CD14-positive monocyte (primary cell): ENCODE data around the gene SCN7A. TPM values are rescaled to one million over a fixed set of nuclear protein-coding genes. Genes with fewer than 3 reads are reported as not detected.

Source experiments
- DNase-seq, 3 donors: peaks; one replicate each; pipeline ENCODE4 v3.0.0-alpha.2; 2011 to 2022
- H2AFZ ChIP-seq: 2 replicates; pipeline ENCODE4 v1.6.0; 2012; ENCODE audit warnings: mild to moderate bottlenecking, low read depth, low read length, inconsistent platforms; ENCODE audit not compliant: insufficient read depth, poor library complexity, severe bottlenecking
- H3K27ac ChIP-seq, 2 donors: 1 replicate in 1 of 2; 2 replicates in 1 of 2; pipeline ENCODE4 v1.5.1; 2012 to 2013; ENCODE audit warnings: low read length in 2 of 2, control low read depth in 1 of 2, inconsistent platforms in 1 of 2, low read depth in 1 of 2, mild to moderate bottlenecking in 1 of 2
- H3K27me3 ChIP-seq, 2 donors: one replicate each; pipeline versions ENCODE4 v1.6.0 to v1.6.1; 2011 to 2013; ENCODE audit warnings: low read length in 2 of 2; ENCODE audit not compliant: control insufficient read depth in 2 of 2, insufficient read depth in 2 of 2
- H3K36me3 ChIP-seq, 2 donors: replicated peaks in 1 of 2; 1 replicate in 1 of 2; 2 replicates in 1 of 2; pipeline versions ENCODE4 v1.5.1 to v1.6.1; 2012 to 2013; ENCODE audit warnings: low read length in 2 of 2, control low read depth in 1 of 2, inconsistent platforms in 1 of 2, mild to moderate bottlenecking in 1 of 2; ENCODE audit not compliant: insufficient read depth in 2 of 2, control insufficient read depth in 1 of 2
- H3K4me1 ChIP-seq, 2 donors: 1 replicate in 1 of 2; 2 replicates in 1 of 2; pipeline versions ENCODE4 v1.5.1 to v1.6.1; 2012 to 2013; ENCODE audit warnings: low read length in 2 of 2, control low read depth in 1 of 2, inconsistent platforms in 1 of 2, mild to moderate bottlenecking in 1 of 2, moderate library complexity in 1 of 2; ENCODE audit not compliant: insufficient read depth in 2 of 2, control insufficient read depth in 1 of 2
- H3K4me2 ChIP-seq: replicated peaks from 2 replicates; pipeline ENCODE3; 2012; ENCODE audit warnings: low read length, moderate library complexity, mild to moderate bottlenecking; ENCODE audit not compliant: poor library complexity, severe bottlenecking; ENCODE audit errors: extremely low read depth
- H3K4me3 ChIP-seq, 3 experiments: fragments of 200-600 bp in 1 of 3; sonication (generic) in 1 of 3; replicated peaks in 1 of 3; 1 replicate in 2 of 3; 2 replicates in 1 of 3; pipeline ENCODE4 v1.5.1; 2011 to 2013; ENCODE audit warnings: low read length in 3 of 3, mild to moderate bottlenecking in 3 of 3, control low read depth in 2 of 3, low read depth in 2 of 3, inconsistent platforms in 1 of 3, moderate library complexity in 1 of 3
- H3K79me2 ChIP-seq: 2 replicates; pipeline ENCODE4 v1.6.0; 2012; ENCODE audit warnings: mild to moderate bottlenecking, control low read depth, inconsistent platforms, low read length, moderate library complexity; ENCODE audit not compliant: insufficient read depth
- H3K9ac ChIP-seq: 2 replicates; pipeline ENCODE4 v1.6.0; 2017; ENCODE audit warnings: low read length, mild to moderate bottlenecking; ENCODE audit not compliant: insufficient read depth, poor library complexity, severe bottlenecking
- H3K9me3 ChIP-seq, 2 donors: replicated peaks in 1 of 2; 1 replicate in 1 of 2; 2 replicates in 1 of 2; pipeline versions ENCODE4 v1.5.1 to v1.6.1; 2012 to 2013; ENCODE audit warnings: low read length in 2 of 2, control low read depth in 1 of 2; ENCODE audit not compliant: control insufficient read depth in 1 of 2, insufficient read depth in 1 of 2
- H4K20me1 ChIP-seq: 2 replicates; pipeline ENCODE4 v1.6.0; 2012; ENCODE audit warnings: mild to moderate bottlenecking, low read length, control low read depth, moderate library complexity; ENCODE audit not compliant: insufficient read depth
- H3K27ac Mint-ChIP-seq, 7 donors: one replicate each; pipeline ENCODE4 v1.8.0; 2020; ENCODE audit warnings: mild to moderate bottlenecking in 7 of 7, mixed read lengths in 7 of 7, moderate library complexity in 6 of 7, inconsistent platforms in 2 of 7
- H3K27me3 Mint-ChIP-seq, 3 donors: one replicate each; pipeline ENCODE4 v1.8.0; 2021 to 2022; ENCODE audit warnings: low read depth in 3 of 3, mild to moderate bottlenecking in 3 of 3, mixed read lengths in 3 of 3, moderate library complexity in 3 of 3, inconsistent platforms in 1 of 3
- H3K36me3 Mint-ChIP-seq, 2 donors: one replicate each; pipeline ENCODE4 v1.8.0; 2020; ENCODE audit warnings: mixed read lengths in 2 of 2, inconsistent platforms in 1 of 2, mild to moderate bottlenecking in 1 of 2
- H3K4me1 Mint-ChIP-seq: one replicate; pipeline ENCODE4 v1.8.0; 2020; ENCODE audit warnings: mild to moderate bottlenecking, mixed read lengths
- H3K4me3 Mint-ChIP-seq, 2 donors: one replicate each; pipeline ENCODE4 v1.8.0; 2020; ENCODE audit warnings: mild to moderate bottlenecking in 2 of 2, mixed read lengths in 2 of 2, moderate library complexity in 1 of 2
- H3K9me3 Mint-ChIP-seq, 7 donors: one replicate each; pipeline ENCODE4 v1.8.0; 2020 to 2022; ENCODE audit warnings: mixed read lengths in 7 of 7, mild to moderate bottlenecking in 6 of 7, moderate library complexity in 6 of 7, inconsistent platforms in 2 of 7
- WGBS: methylation state at CpG from one replicate; pipeline ENCODE4 v1.1.5; 2013; ENCODE audit warnings: missing lambda C conversion rate; ENCODE audit not compliant: insufficient coverage; 5-methylcytosine and 5-hydroxymethylcytosine counted together
- intact Hi-C, 2 donors: fragments of 100-400 bp; cut with micrococcal nuclease; formaldehyde crosslinking; loops; one replicate each; pipeline versions ENCODE4 v1.15.0 to v1.15.1; 2023
- polyA plus RNA-seq, 3 donors: library from polyadenylated mRNA; depleted of rRNA in 1 of 3; unstranded in 2 of 3; stranded (reverse) in 1 of 3; fragments of 300-500 nt in 2 of 3; fragments of >200 nt in 1 of 3; fragmentation: Illumina TruSeq in 2 of 3; gene quantifications; 1 replicate in 2 of 3; 2 replicates in 1 of 3; pipeline ENCODE4 v1.2.3, GENCODE V29; 2012 to 2021
- TF ChIP-seq, protein P1 (sequence below): fragments of 200-600 bp; IDR thresholded peaks from one replicate; pipeline ENCODE4 v1.8.0; 2022; ENCODE audit warnings: antibody characterized with exemption, mild to moderate bottlenecking

The SCN7A gene
- polyA plus RNA-seq, 3 donors: not detected

DNA sequence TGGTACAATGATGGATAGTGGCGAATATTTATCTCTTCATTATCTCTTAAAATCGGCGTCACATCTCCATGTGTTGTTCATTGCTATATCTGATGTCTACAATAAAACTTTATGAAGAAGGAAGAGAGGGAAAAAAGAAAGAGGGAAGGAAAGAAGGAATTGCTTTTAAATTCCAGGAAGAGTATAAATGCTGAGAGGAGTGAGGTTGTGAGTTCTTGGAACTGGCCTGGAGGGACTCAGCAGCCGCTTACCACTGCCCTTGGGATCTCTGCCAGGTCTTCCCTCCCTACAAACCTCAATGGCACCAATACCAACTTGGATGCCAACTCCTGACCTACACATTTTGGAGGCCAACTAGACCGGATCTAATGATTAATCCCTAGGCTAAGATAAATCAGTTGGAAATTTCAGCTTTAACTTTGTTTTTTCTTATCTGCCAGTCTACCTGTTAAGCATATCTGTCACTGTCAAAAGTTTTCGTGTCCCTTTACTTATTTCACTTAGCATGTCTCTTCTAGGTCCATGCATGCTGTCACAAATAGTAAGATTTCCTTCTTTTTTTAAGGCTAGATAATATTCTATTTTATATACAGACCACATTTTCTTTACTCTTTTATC is 128.1 kb downstream of the SCN7A start:
- Mint-ChIP-seq H3K27ac (no peak overlapping the region), H3K9me3 (no peaks in the 10 kb centered on the region), H3K4me1 (no peaks in the 10 kb centered on the region), H3K36me3 (no peaks in the 10 kb centered on the region), H3K4me3 (no peak overlapping the region), H3K27me3 (no peaks in the 10 kb centered on the region)
- intact Hi-C loops: no loop called here
- H2AFZ ChIP-seq: no peak overlapping the region
- H3K4me2 ChIP-seq: no peak overlapping the region
- H3K9ac ChIP-seq: no peak overlapping the region
- DNase-seq: no peak
- no peaks in the 10 kb centered on the region for H3K79me2 ChIP-seq
- no peak overlapping the region for H3K4me3 ChIP-seq
- H3K4me1 ChIP-seq: no peaks in the 10 kb centered on the region
- no peaks in the 10 kb centered on the region for H3K9me3 ChIP-seq
- no peaks in the 10 kb centered on the region for H3K27me3 ChIP-seq
- H4K20me1 ChIP-seq: no peaks in the 10 kb centered on the region
- no peak overlapping the region for H3K27ac ChIP-seq
- TF ChIP-seq, protein P1, sequence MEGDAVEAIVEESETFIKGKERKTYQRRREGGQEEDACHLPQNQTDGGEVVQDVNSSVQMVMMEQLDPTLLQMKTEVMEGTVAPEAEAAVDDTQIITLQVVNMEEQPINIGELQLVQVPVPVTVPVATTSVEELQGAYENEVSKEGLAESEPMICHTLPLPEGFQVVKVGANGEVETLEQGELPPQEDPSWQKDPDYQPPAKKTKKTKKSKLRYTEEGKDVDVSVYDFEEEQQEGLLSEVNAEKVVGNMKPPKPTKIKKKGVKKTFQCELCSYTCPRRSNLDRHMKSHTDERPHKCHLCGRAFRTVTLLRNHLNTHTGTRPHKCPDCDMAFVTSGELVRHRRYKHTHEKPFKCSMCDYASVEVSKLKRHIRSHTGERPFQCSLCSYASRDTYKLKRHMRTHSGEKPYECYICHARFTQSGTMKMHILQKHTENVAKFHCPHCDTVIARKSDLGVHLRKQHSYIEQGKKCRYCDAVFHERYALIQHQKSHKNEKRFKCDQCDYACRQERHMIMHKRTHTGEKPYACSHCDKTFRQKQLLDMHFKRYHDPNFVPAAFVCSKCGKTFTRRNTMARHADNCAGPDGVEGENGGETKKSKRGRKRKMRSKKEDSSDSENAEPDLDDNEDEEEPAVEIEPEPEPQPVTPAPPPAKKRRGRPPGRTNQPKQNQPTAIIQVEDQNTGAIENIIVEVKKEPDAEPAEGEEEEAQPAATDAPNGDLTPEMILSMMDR: no peak
- no peaks in the 10 kb centered on the region for H3K36me3 ChIP-seq
- no CpG with 5 or more reads among the region's 6 CpGs for WGBS

DNA sequence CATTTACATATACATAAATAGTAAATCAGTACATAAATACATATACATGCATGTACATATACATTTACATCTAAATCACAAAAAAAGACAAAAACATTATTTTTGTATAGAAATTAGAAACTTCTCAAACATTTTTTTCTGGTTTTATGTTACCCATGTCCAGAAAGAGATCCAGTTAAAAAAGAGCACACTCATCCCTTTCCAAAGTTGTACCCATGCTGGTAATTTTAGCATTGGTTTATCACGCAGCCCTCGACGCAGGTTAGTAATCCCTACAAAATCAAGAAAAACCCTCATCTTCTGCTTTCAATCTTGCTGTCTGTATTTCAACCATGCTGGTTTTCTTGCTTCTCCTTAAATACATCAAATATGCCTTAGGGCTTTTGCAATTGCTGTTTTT is 128.8 kb downstream of the SCN7A start:
- no peak overlapping the region for H3K9ac ChIP-seq
- intact Hi-C loops: no loop called here
- no peak overlapping the region for H3K4me3 ChIP-seq
- H3K79me2 ChIP-seq: no peaks in the 10 kb centered on the region
- no peaks in the 10 kb centered on the region for H3K27me3 ChIP-seq
- Mint-ChIP-seq H3K27me3 (no peaks in the 10 kb centered on the region), H3K36me3 (no peaks in the 10 kb centered on the region), H3K27ac (no peak overlapping the region), H3K9me3 (no peaks in the 10 kb centered on the region), H3K4me1 (no peaks in the 10 kb centered on the region), H3K4me3 (no peak overlapping the region)
- H3K9me3 ChIP-seq: no peaks in the 10 kb centered on the region
- no peaks in the 10 kb centered on the region for H3K4me1 ChIP-seq
- TF ChIP-seq, protein P1: no peak
- no peak overlapping the region for H3K4me2 ChIP-seq
- no peak overlapping the region for H3K27ac ChIP-seq
- no peaks in the 10 kb centered on the region for H4K20me1 ChIP-seq
- no CpG with 5 or more reads among the region's 3 CpGs for WGBS
- H3K36me3 ChIP-seq: no peaks in the 10 kb centered on the region
- no peak overlapping the region for H2AFZ ChIP-seq
- DNase-seq: no peak
